Measurements from ENCODE around the gene LIN7B. TPM values are rescaled to one million over a fixed set of nuclear protein-coding genes. Genes with fewer than 3 reads are reported as not detected.
"Not testable (repeated sequence)": the region's sequence is repeated elsewhere in the genome, so short reads cannot be mapped to it uniquely, and the experiment has no call there.

The LIN7B gene
- total and polyA plus RNA-seq, 2 donors (not counting 1 experiment from before 2014, with no cell fraction given), result 2.6 to 10.9 TPM

GRCh38 chr19:49123285-49123684, 9.1 kb downstream of the LIN7B start:
- not testable (repeated sequence) for H3K9me3 ChIP-seq (ENCODE audit: control insufficient read depth, insufficient read depth, low read depth, low read length); H3K27ac ChIP-seq (ENCODE audit: insufficient read depth, low read length); H4K20me1 ChIP-seq (ENCODE audit: control insufficient read depth, extremely low read depth, insufficient read depth, low read length); H3K9ac ChIP-seq (ENCODE audit: insufficient read depth, low read length); H3K4me3 ChIP-seq (replicated peaks in 1 of 4; ENCODE audit: control extremely low read depth in 1 of 4, insufficient read depth in 1 of 4, low read depth in 3 of 4, low read length in 4 of 4); H3K4me2 ChIP-seq (ENCODE audit: extremely low read depth, insufficient read depth, low read length); DNase-seq (ENCODE audit: low read depth in 2 of 2); H3K79me2 ChIP-seq (ENCODE audit: control insufficient read depth, insufficient read depth, low read length); H3K36me3 ChIP-seq (ENCODE audit: control insufficient read depth, insufficient read depth, low read length); H2AFZ ChIP-seq (ENCODE audit: low read length); H3K4me1 ChIP-seq (ENCODE audit: control insufficient read depth, extremely low read depth, insufficient read depth, low read length)
- H3K27me3 ChIP-seq (ENCODE audit: control insufficient read depth, insufficient read depth, low read length), result peaks cover 13% of the 10 kb centered on the region

- Histone ChIP-seq H3K4me2 (ENCODE audit: extremely low read depth, insufficient read depth, low read length) (no peak overlapping the region), H3K4me3 (replicated peaks in 1 of 4; ENCODE audit: control extremely low read depth in 1 of 4, insufficient read depth in 1 of 4, low read depth in 3 of 4, low read length in 4 of 4) (no peak overlapping the region), H3K27ac (ENCODE audit: insufficient read depth, low read length) (no peak overlapping the region), H3K9me3 (ENCODE audit: control insufficient read depth, insufficient read depth, low read depth, low read length) (no peaks in the 10 kb centered on the region), H2AFZ (ENCODE audit: low read length) (no peak overlapping the region), H3K4me1 (ENCODE audit: control insufficient read depth, extremely low read depth, insufficient read depth, low read length) (no peaks in the 10 kb centered on the region), H3K36me3 (ENCODE audit: control insufficient read depth, insufficient read depth, low read length) (no peaks in the 10 kb centered on the region), H4K20me1 (ENCODE audit: control insufficient read depth, extremely low read depth, insufficient read depth, low read length) (no peaks in the 10 kb centered on the region), H3K27me3 (ENCODE audit: control insufficient read depth, insufficient read depth, low read length) (peaks cover 9% of the 10 kb centered on the region), H3K79me2 (ENCODE audit: control insufficient read depth, insufficient read depth, low read length) (no peaks in the 10 kb centered on the region), H3K9ac (ENCODE audit: insufficient read depth, low read length) (no peak overlapping the region)
- no peak for TF ChIP-seq EZH2 (IDR thresholded peaks at IDR 0.05; ENCODE audit: low read length, missing control alignments)
- TF ChIP-seq CTCF (conservative IDR thresholded peaks at IDR 0.05 in 1 of 2, IDR thresholded peaks at IDR 0.05 in 1 of 2; ENCODE audit: low read depth in 1 of 2, low read length in 2 of 2), result no peak
- no peak for DNase-seq (ENCODE audit: low read depth in 2 of 2)
These were observed 11.0 kb downstream of the LIN7B start for GRCh38 chr19:49125025-49125731.

GRCh38 chr19:49126575-49126974, 12.4 kb downstream of the LIN7B start:
- H3K4me1 ChIP-seq (ENCODE audit: control insufficient read depth, extremely low read depth, insufficient read depth, low read length), result no peaks in the 10 kb centered on the region
- TF ChIP-seq CTCF (conservative IDR thresholded peaks at IDR 0.05 in 1 of 2, IDR thresholded peaks at IDR 0.05 in 1 of 2; ENCODE audit: low read depth in 1 of 2, low read length in 2 of 2), result no peak
- TF ChIP-seq EZH2 (IDR thresholded peaks at IDR 0.05; ENCODE audit: low read length, missing control alignments), result no peak
- H3K27me3 ChIP-seq (ENCODE audit: control insufficient read depth, insufficient read depth, low read length), result no peaks in the 10 kb centered on the region
- H3K79me2 ChIP-seq (ENCODE audit: control insufficient read depth, insufficient read depth, low read length), result no peaks in the 10 kb centered on the region
- no peak overlapping the region for H3K4me2 ChIP-seq (ENCODE audit: extremely low read depth, insufficient read depth, low read length)
- no peak for DNase-seq (ENCODE audit: low read depth in 2 of 2)
- H3K9ac ChIP-seq (ENCODE audit: insufficient read depth, low read length), result no peak overlapping the region
- no peaks in the 10 kb centered on the region for H3K9me3 ChIP-seq (ENCODE audit: control insufficient read depth, insufficient read depth, low read depth, low read length)
- H3K36me3 ChIP-seq (ENCODE audit: control insufficient read depth, insufficient read depth, low read length), result no peaks in the 10 kb centered on the region
- no peak overlapping the region for H3K27ac ChIP-seq (ENCODE audit: insufficient read depth, low read length)
- no peak overlapping the region for H3K4me3 ChIP-seq (replicated peaks in 1 of 4; ENCODE audit: control extremely low read depth in 1 of 4, insufficient read depth in 1 of 4, low read depth in 3 of 4, low read length in 4 of 4)
- H2AFZ ChIP-seq (ENCODE audit: low read length), result no peak overlapping the region
- H4K20me1 ChIP-seq (ENCODE audit: control insufficient read depth, extremely low read depth, insufficient read depth, low read length), result no peaks in the 10 kb centered on the region

GRCh38 chr19:49127225-49127624, 13.1 kb downstream of the LIN7B start:
- H3K27ac ChIP-seq (ENCODE audit: insufficient read depth, low read length); H3K4me2 ChIP-seq (ENCODE audit: extremely low read depth, insufficient read depth, low read length); H4K20me1 ChIP-seq (ENCODE audit: control insufficient read depth, extremely low read depth, insufficient read depth, low read length); H3K79me2 ChIP-seq (ENCODE audit: control insufficient read depth, insufficient read depth, low read length); H3K4me3 ChIP-seq (replicated peaks in 1 of 4; ENCODE audit: control extremely low read depth in 1 of 4, insufficient read depth in 1 of 4, low read depth in 3 of 4, low read length in 4 of 4); H3K9me3 ChIP-seq (ENCODE audit: control insufficient read depth, insufficient read depth, low read depth, low read length); H3K9ac ChIP-seq (ENCODE audit: insufficient read depth, low read length); H3K4me1 ChIP-seq (ENCODE audit: control insufficient read depth, extremely low read depth, insufficient read depth, low read length); H3K27me3 ChIP-seq (ENCODE audit: control insufficient read depth, insufficient read depth, low read length); H3K36me3 ChIP-seq (ENCODE audit: control insufficient read depth, insufficient read depth, low read length); H2AFZ ChIP-seq (ENCODE audit: low read length); DNase-seq (ENCODE audit: low read depth in 2 of 2): not testable (repeated sequence)
